Body of pancreas (tissue), 4 donors: Measurements from ENCODE around the gene MAD1L1. TPM values are rescaled to one million over a fixed set of nuclear protein-coding genes. Genes with fewer than 3 reads are reported as not detected.

Experiments used
- ATAC-seq: fragments of 150-250 bp; one replicate; pipeline ENCODE4 v1.9.1; 2016
- DNase-seq, 4 donors: peaks; one replicate each; pipeline ENCODE4 v3.0.0-alpha.2; 2019
- H3K27ac ChIP-seq, 4 donors: fragments of 200-600 bp; sonication (generic); 1 replicate in 3 of 4; 2 replicates in 1 of 4; pipeline versions ENCODE4 v1.5.1 to v1.6.1; 2016 to 2019; ENCODE audit warnings: mild to moderate bottlenecking in 1 of 4, mixed read lengths in 1 of 4, moderate library complexity in 1 of 4
- H3K27me3 ChIP-seq, 2 donors: fragments of 200-600 bp; sonication (generic); one replicate each; pipeline ENCODE4 v1.6.0; 2016; ENCODE audit warnings: mild to moderate bottlenecking in 1 of 2
- H3K36me3 ChIP-seq, 2 donors: fragments of 200-600 bp; sonication (generic); replicated peaks in 1 of 2; 2 replicates each; pipeline ENCODE4 v1.5.1; 2016; ENCODE audit warnings: low read depth in 2 of 2; ENCODE audit not compliant: insufficient read depth in 1 of 2
- H3K4me1 ChIP-seq: fragments of 200-600 bp; sonication (generic); one replicate; pipeline ENCODE4 v1.6.0; 2016
- H3K4me3 ChIP-seq, 2 donors: fragments of 200-600 bp; sonication (generic); 1 replicate in 1 of 2; 2 replicates in 1 of 2; pipeline ENCODE4 v1.5.1; 2016 to 2019
- H3K9me3 ChIP-seq, 3 donors: fragments of 200-600 bp; sonication (generic); 1 replicate in 2 of 3; 2 replicates in 1 of 3; pipeline ENCODE4 v1.5.1; 2016
- CTCF ChIP-seq, 7 experiments: fragments of 450-650 bp in 4 of 7; fragments of 200-600 bp in 3 of 7; sonication (generic) in 3 of 7; IDR thresholded peaks; one replicate each; pipeline ENCODE4 v1.5.1; 2016 to 2019; ENCODE audit warnings: antibody characterized with exemption in 7 of 7
- POLR2A ChIP-seq, 3 donors: fragments of 450-650 bp; IDR thresholded peaks; one replicate each; pipeline ENCODE4 v1.6.1; 2016; ENCODE audit warnings: antibody characterized with exemption in 3 of 3, mild to moderate bottlenecking in 2 of 3
- WGBS, 2 donors: methylation state at CpG; one replicate each; pipeline ENCODE4 v1.1.5; 2017; 5-methylcytosine and 5-hydroxymethylcytosine counted together
- intact Hi-C: fragments of 100-400 bp; cut with DNase I; formaldehyde crosslinking; loops from one replicate; pipeline ENCODE4 v1.15.1; 2023
- total RNA-seq, 2 donors: library from RNA; depleted of rRNA; stranded (reverse); fragments of >200 nt; gene quantifications; one replicate each; pipeline ENCODE4 v1.1.0, GENCODE V29; 2016

Gene MAD1L1
- total RNA-seq, 2 donors from 2014 or later = 14.0 to 66.9 TPM

- WGBS, 2 donors = 93 to 95% methylated on average over 20 of the region's 20 CpGs
- no peak for TF ChIP-seq POLR2A (IDR thresholded peaks at IDR 0.05)
- TF ChIP-seq CTCF (IDR thresholded peaks at IDR 0.05) = no peak
- ATAC-seq (no peak), DNase-seq (no peak)
- Histone ChIP-seq H3K36me3 (no peaks in the 10 kb centered on the region), H3K4me1 (no peaks in the 10 kb centered on the region), H3K9me3 (no peaks in the 10 kb centered on the region), H3K4me3 (no peak overlapping the region), H3K27ac (no peak overlapping the region), H3K27me3 (no peaks in the 10 kb centered on the region)
- intact Hi-C loops = no loop called here
Measured at GRCh38 chr7:2095436-2095835, 137.3 kb downstream of the MAD1L1 start.

DNA sequence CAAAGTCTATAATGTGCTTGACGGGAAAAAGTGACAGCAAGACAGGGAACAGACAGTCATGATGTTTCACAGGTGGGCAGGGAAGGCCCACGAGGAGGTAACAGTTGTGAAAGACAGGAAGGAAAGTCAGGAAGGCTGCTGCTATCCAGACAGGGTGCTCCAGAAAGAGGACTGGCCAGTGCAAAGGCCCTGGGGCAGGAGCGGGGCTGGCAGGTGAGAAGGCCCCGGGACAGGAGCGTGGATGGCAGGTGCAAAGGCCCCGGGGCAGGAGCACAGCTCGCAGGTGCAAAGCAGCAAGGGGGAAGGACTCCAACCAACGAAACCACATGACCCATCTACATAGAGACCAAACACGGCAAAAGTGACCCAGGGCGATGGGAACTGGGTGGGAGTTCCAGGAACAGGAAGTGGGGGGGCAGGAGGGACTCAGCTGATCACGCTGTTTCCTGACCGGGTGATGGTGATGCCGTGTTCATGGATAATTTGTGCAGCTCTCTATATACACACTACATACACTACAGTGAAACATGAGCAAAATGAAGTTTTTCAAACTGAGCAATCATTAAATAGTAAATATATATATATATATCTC lies 138.2 kb downstream of the MAD1L1 start:
- ATAC-seq (no peak), DNase-seq (no peak)
- no peak for TF ChIP-seq POLR2A (IDR thresholded peaks at IDR 0.05)
- TF ChIP-seq CTCF (IDR thresholded peaks at IDR 0.05) = no peak
- intact Hi-C loops = no loop called here
- 88 to 92% methylated on average over 13 of the region's 13 CpGs for WGBS, 2 donors
- Histone ChIP-seq H3K36me3 (no peaks in the 10 kb centered on the region), H3K4me3 (no peak overlapping the region), H3K27me3 (no peaks in the 10 kb centered on the region), H3K9me3 (no peaks in the 10 kb centered on the region), H3K27ac (no peak overlapping the region), H3K4me1 (no peaks in the 10 kb centered on the region)

- H3K4me1 ChIP-seq = no peaks in the 10 kb centered on the region
- ATAC-seq (no peak), DNase-seq (no peak)
- intact Hi-C loops = no loop called here
- H3K9me3 ChIP-seq = no peaks in the 10 kb centered on the region
- no peak overlapping the region for H3K4me3 ChIP-seq
- H3K27me3 ChIP-seq = no peaks in the 10 kb centered on the region
- 88 to 89% methylated on average over 7 to 13 of the region's 13 CpGs for WGBS, 2 donors
- H3K36me3 ChIP-seq = no peaks in the 10 kb centered on the region
- no peak overlapping the region for H3K27ac ChIP-seq
- TF ChIP-seq CTCF (IDR thresholded peaks at IDR 0.05) (no peak), POLR2A (IDR thresholded peaks at IDR 0.05) (no peak)
Measured at GRCh38 chr7:2093843-2094220, 138.9 kb downstream of the MAD1L1 start.

GRCh38 chr7:2093215-2093842 lies 139.4 kb downstream of the MAD1L1 start:
- TF ChIP-seq CTCF (IDR thresholded peaks at IDR 0.05) (no peak), POLR2A (IDR thresholded peaks at IDR 0.05) (no peak)
- no peak for DNase-seq
- no peak for ATAC-seq
- Histone ChIP-seq H3K9me3 (no peaks in the 10 kb centered on the region), H3K36me3 (no peaks in the 10 kb centered on the region), H3K4me1 (no peaks in the 10 kb centered on the region), H3K27me3 (no peaks in the 10 kb centered on the region), H3K27ac (no peak overlapping the region), H3K4me3 (no peak overlapping the region)
- intact Hi-C loops = no loop called here
- WGBS, 2 donors = 84 to 91% methylated on average over 15 of the region's 15 CpGs

GRCh38 chr7:2092279-2092678 lies 140.5 kb downstream of the MAD1L1 start:
- 91 to 93% methylated on average over 8 of the region's 8 CpGs for WGBS, 2 donors
- ATAC-seq = no peak

More at GRCh38 chr7:2092279-2092678, 140.5 kb downstream of the MAD1L1 start:
- TF ChIP-seq CTCF (IDR thresholded peaks at IDR 0.05) = no peak
- TF ChIP-seq POLR2A (IDR thresholded peaks at IDR 0.05) = no peak
- no peak for DNase-seq
- no peaks in the 10 kb centered on the region for H3K4me1 ChIP-seq
- H3K9me3 ChIP-seq = no peaks in the 10 kb centered on the region
- H3K27me3 ChIP-seq = no peaks in the 10 kb centered on the region
- H3K4me3 ChIP-seq = no peak overlapping the region
- no peaks in the 10 kb centered on the region for H3K36me3 ChIP-seq
- intact Hi-C loops = no loop called here
- H3K27ac ChIP-seq = no peak overlapping the region
